Left ventricle myocardium inferior (tissue), 1 donor: ENCODE measurements around the gene GCM1. TPM values are rescaled to one million over a fixed set of nuclear protein-coding genes. Genes with fewer than 3 reads are reported as not detected.

Experiments
- DNase-seq: peaks from one replicate; pipeline ENCODE4 v3.0.0-alpha.2; 2020
- H3K27ac ChIP-seq: fragments of 200-600 bp; replicated peaks from 2 replicates; pipeline ENCODE4 v1.8.0; 2021
- H3K27me3 ChIP-seq: fragments of 200-600 bp; 2 replicates; pipeline ENCODE4 v1.8.0; 2021; ENCODE audit warnings: low read depth
- H3K36me3 ChIP-seq: fragments of 200-600 bp; 2 replicates; pipeline ENCODE4 v1.8.0; 2021
- H3K4me1 ChIP-seq: fragments of 200-600 bp; 2 replicates; pipeline ENCODE4 v1.8.0; 2021
- H3K4me3 ChIP-seq: fragments of 200-600 bp; 2 replicates; pipeline ENCODE4 v1.8.0; 2021; ENCODE audit warnings: mild to moderate bottlenecking, moderate library complexity
- H3K9me3 ChIP-seq: fragments of 200-600 bp; replicated peaks from 2 replicates; pipeline ENCODE4 v1.8.0; 2021
- CTCF ChIP-seq: fragments of 200-600 bp; IDR thresholded peaks from 2 replicates; pipeline ENCODE4 v1.8.0; 2021; ENCODE audit warnings: antibody characterized with exemption, mild to moderate bottlenecking, borderline replicate concordance
- intact Hi-C: fragments of 100-400 bp; cut with micrococcal nuclease; formaldehyde crosslinking; loops from one replicate; pipeline ENCODE4 v1.11.0; 2022
- total RNA-seq: library from RNA; stranded (reverse); fragmentation: NEBNext Ultra II Directional; extraction: Animal tissue kit (Norgen Biotek cat#: 25700); gene quantifications from one replicate; pipeline ENCODE4 v1.2.1, GENCODE V29; 2021
- donor health status: DM: no; HTN: yes; CAD: no; lungs with severe emphysema.

Gene GCM1
- total RNA-seq, 1 donor from 2014 or later: not detected

- no peak overlapping the region for H3K27ac ChIP-seq
- H3K36me3 ChIP-seq: no peaks in the 10 kb centered on the region
- DNase-seq: no peak
- H3K27me3 ChIP-seq: peaks cover 5% of the 10 kb centered on the region
- H3K4me3 ChIP-seq: no peak overlapping the region
- intact Hi-C loops: no loop called here
- no peaks in the 10 kb centered on the region for H3K9me3 ChIP-seq
- TF ChIP-seq CTCF: no peak
- H3K4me1 ChIP-seq: no peaks in the 10 kb centered on the region
These were observed 3.0 kb upstream of the GCM1 start for GRCh38 chr6:53151676-53152075.

GRCh38 chr6:53144802-53145201 lies 3.8 kb downstream of the GCM1 start:
- Histone ChIP-seq H3K27ac (no peak overlapping the region), H3K36me3 (no peaks in the 10 kb centered on the region), H3K4me1 (no peaks in the 10 kb centered on the region), H3K4me3 (no peak overlapping the region), H3K27me3 (no peaks in the 10 kb centered on the region), H3K9me3 (no peaks in the 10 kb centered on the region)
- DNase-seq: no peak
- intact Hi-C loops: no loop called here
- no peak for TF ChIP-seq CTCF

GRCh38 chr6:53143710-53144109 lies 4.9 kb downstream of the GCM1 start:
- H3K27ac ChIP-seq: no peak overlapping the region
- H3K9me3 ChIP-seq: no peaks in the 10 kb centered on the region
- no peak for TF ChIP-seq CTCF
- H3K36me3 ChIP-seq: no peaks in the 10 kb centered on the region
- intact Hi-C loops: no loop called here
- H3K4me1 ChIP-seq: no peaks in the 10 kb centered on the region
- H3K4me3 ChIP-seq: no peak overlapping the region
- peaks cover 8% of the 10 kb centered on the region for H3K27me3 ChIP-seq
- DNase-seq: no peak

GRCh38 chr6:53142810-53143209 lies 5.8 kb downstream of the GCM1 start:
- peaks cover 11% of the 10 kb centered on the region for H3K27me3 ChIP-seq
- H3K4me1 ChIP-seq: no peaks in the 10 kb centered on the region
- intact Hi-C loops: no loop called here
- no peaks in the 10 kb centered on the region for H3K36me3 ChIP-seq
- TF ChIP-seq CTCF: no peak
- no peaks in the 10 kb centered on the region for H3K9me3 ChIP-seq
- DNase-seq: no peak
- H3K4me3 ChIP-seq: no peak overlapping the region
- H3K27ac ChIP-seq: no peak overlapping the region

- no peaks in the 10 kb centered on the region for H3K36me3 ChIP-seq
- intact Hi-C loops: no loop called here
- H3K27me3 ChIP-seq: peaks cover 30% of the 10 kb centered on the region
- H3K4me1 ChIP-seq: no peaks in the 10 kb centered on the region
- DNase-seq: no peak
- no peak overlapping the region for H3K27ac ChIP-seq
- no peak overlapping the region for H3K4me3 ChIP-seq
- no peaks in the 10 kb centered on the region for H3K9me3 ChIP-seq
- TF ChIP-seq CTCF: no peak
These were observed 8.7 kb downstream of the GCM1 start for GRCh38 chr6:53139841-53140413.
